Liver (tissue), 9 donors: ENCODE results near the gene DMPK. TPM values are rescaled to one million over a fixed set of nuclear protein-coding genes. Genes with fewer than 3 reads are reported as not detected.
"Not testable (repeated sequence)": the region's sequence is repeated elsewhere in the genome, so short reads cannot be mapped to it uniquely, and the experiment has no call there.

Experiments used
- DNase-seq: peaks from one replicate; pipeline ENCODE4 v3.0.0-alpha.2; 2017; ENCODE audit warnings: low spot score
- H3K27ac ChIP-seq, 2 donors: one replicate each; pipeline ENCODE4 v1.7.0; 2013; ENCODE audit warnings: inconsistent platforms in 2 of 2, low read length in 2 of 2, control low read depth in 1 of 2, low read depth in 1 of 2, mild to moderate bottlenecking in 1 of 2
- H3K27me3 ChIP-seq, 4 donors: one replicate each; pipeline versions ENCODE4 v1.6.1 to v1.7.0; 2013; ENCODE audit warnings: low read length in 3 of 4, inconsistent platforms in 1 of 4, mild to moderate bottlenecking in 1 of 4, moderate library complexity in 1 of 4; ENCODE audit not compliant: control insufficient read depth in 4 of 4, insufficient read depth in 4 of 4
- H3K36me3 ChIP-seq, 4 donors: one replicate each; pipeline versions ENCODE4 v1.6.1 to v1.7.0; 2013; ENCODE audit warnings: low read length in 3 of 4, mild to moderate bottlenecking in 3 of 4, low read depth in 1 of 4, moderate library complexity in 1 of 4; ENCODE audit not compliant: control insufficient read depth in 4 of 4, insufficient read depth in 3 of 4
- H3K4me1 ChIP-seq, 4 donors: one replicate each; pipeline versions ENCODE4 v1.6.1 to v1.7.0; 2013; ENCODE audit warnings: low read length in 3 of 4, mild to moderate bottlenecking in 3 of 4, moderate library complexity in 1 of 4; ENCODE audit not compliant: control insufficient read depth in 4 of 4, insufficient read depth in 4 of 4
- H3K4me3 ChIP-seq, 3 donors: one replicate each; pipeline versions ENCODE4 v1.6.1 to v1.7.0; 2013; ENCODE audit warnings: low read length in 3 of 3, control low read depth in 1 of 3, low read depth in 1 of 3, mild to moderate bottlenecking in 1 of 3
- H3K9ac ChIP-seq, 2 donors: one replicate each; pipeline ENCODE4 v1.7.0; 2013; ENCODE audit warnings: low read length in 2 of 2, mild to moderate bottlenecking in 2 of 2, moderate library complexity in 2 of 2, control low read depth in 1 of 2, low read depth in 1 of 2
- H3K9me3 ChIP-seq, 4 donors: one replicate each; pipeline versions ENCODE4 v1.6.1 to v1.7.0; 2013; ENCODE audit warnings: low read length in 3 of 4; ENCODE audit not compliant: control insufficient read depth in 4 of 4
- ATF3 ChIP-seq: IDR thresholded peaks from 2 replicates; pipeline ENCODE4 v1.6.1; 2016; ENCODE audit warnings: antibody characterized with exemption
- FOXA2 ChIP-seq: IDR thresholded peaks from 2 replicates; pipeline ENCODE4 v1.6.1; 2016; ENCODE audit warnings: antibody characterized with exemption
- HNF4G ChIP-seq: IDR thresholded peaks from 2 replicates; pipeline ENCODE4 v1.6.1; 2016; ENCODE audit warnings: antibody characterized with exemption
- RAD21 ChIP-seq, 2 donors: IDR thresholded peaks; 2 replicates each; pipeline ENCODE4 v1.6.1; 2016; ENCODE audit warnings: antibody characterized with exemption in 2 of 2, mild to moderate bottlenecking in 2 of 2
- REST ChIP-seq: IDR thresholded peaks from 2 replicates; pipeline ENCODE4 v1.6.1; 2016; ENCODE audit warnings: antibody characterized with exemption, mild to moderate bottlenecking
- TAF1 ChIP-seq: conservative IDR thresholded peaks from 2 replicates; pipeline ENCODE4 v1.6.1; 2016; ENCODE audit warnings: antibody characterized with exemption, mild to moderate bottlenecking
- WGBS: extraction: QIAGEN DNeasy Blood & Tissue Kit; methylation state at CpG from one replicate; pipeline ENCODE4 v1.1.7; 2013; 5-methylcytosine and 5-hydroxymethylcytosine counted together
- polyA plus RNA-seq, 2 donors: library from polyadenylated mRNA; stranded (reverse) in 1 of 2; unstranded in 1 of 2; fragments of 200-250 nt in 1 of 2; fragments of >200 nt in 1 of 2; fragmentation: Nextera tagmentation in 1 of 2; extraction: Ambion mirVana in 1 of 2; gene quantifications; one replicate each; pipeline versions ENCODE4 v1.2.1 to v1.2.3, GENCODE V29; 2013 to 2015
- total RNA-seq, 2 donors: library from RNA; depleted of rRNA; stranded (reverse); fragments of >200 nt; gene quantifications; one replicate each; pipeline ENCODE4 v1.2.3, GENCODE V29; 2014
- donor health status: healthy.
- donor health status: healthy.
- donor health status: healthy.
- donor health status: healthy.
- donor health status: healthy.

DMPK gene
- total and polyA plus RNA-seq, 4 donors = 1.8 to 12.5 (median 6.1) TPM

- no peak for TF ChIP-seq ATF3
These were observed 22.1 kb upstream of the DMPK start (continued) for GRCh38 chr19:45804140-45804958.

GRCh38 chr19:45801603-45802175 lies 19.4 kb upstream of the DMPK start:
- DNase-seq = no peak
- no peaks in the 10 kb centered on the region for H3K36me3 ChIP-seq
- H3K4me3 ChIP-seq = no peak overlapping the region
- no peak overlapping the region for H3K9ac ChIP-seq
- no peaks in the 10 kb centered on the region for H3K9me3 ChIP-seq
- no peak for TF ChIP-seq RAD21 (IDR thresholded peaks at IDR 0.05)
- TF ChIP-seq REST = no peak
- TF ChIP-seq FOXA2 = no peak
- H3K4me1 ChIP-seq = peaks cover 0 to 6% (median 6%) of the 10 kb centered on the region in 4 donors
- H3K27ac ChIP-seq = no peak overlapping the region
- no peaks in the 10 kb centered on the region for H3K27me3 ChIP-seq
- WGBS = 88% methylated on average over 7 of the region's 7 CpGs

- Histone ChIP-seq H3K9ac (no peak overlapping the region), H3K4me3 (no peak overlapping the region), H3K27ac (no peak overlapping the region), H3K27me3 (no peaks in the 10 kb centered on the region), H3K4me1 (peaks cover 0 to 6% (median 6%) of the 10 kb centered on the region in 4 donors), H3K9me3 (no peaks in the 10 kb centered on the region), H3K36me3 (no peaks in the 10 kb centered on the region)
- WGBS = 85% methylated on average over 8 of the region's 8 CpGs
- DNase-seq = no peak
- TF ChIP-seq HNF4G (no peak), TAF1 (no peak), RAD21 (IDR thresholded peaks at IDR 0.05) (no peak)
These were observed 17.8 kb upstream of the DMPK start for GRCh38 chr19:45800070-45800553.

DNA sequence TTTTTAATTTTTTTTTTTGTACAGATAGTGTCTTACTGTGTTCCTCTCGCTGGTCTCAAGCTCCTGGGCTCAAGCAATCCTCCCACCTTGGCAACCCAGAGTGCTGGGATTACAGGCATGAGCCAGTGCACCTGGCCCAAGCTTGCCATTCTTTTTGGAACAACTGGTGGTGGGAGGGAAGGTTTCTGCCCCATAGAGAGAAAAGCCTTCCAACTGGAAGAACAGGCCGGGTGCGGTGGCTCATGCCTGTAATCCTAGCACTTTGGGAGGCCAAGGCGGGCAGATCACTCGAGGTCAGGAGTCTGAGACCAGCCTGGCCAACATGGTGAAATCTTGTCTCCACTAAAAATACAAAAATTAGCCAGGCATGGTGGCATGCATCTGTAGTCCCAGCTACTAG lies 17.3 kb upstream of the DMPK start:
- H3K9ac ChIP-seq, H3K9me3 ChIP-seq, H3K27ac ChIP-seq, H3K4me1 ChIP-seq, H3K27me3 ChIP-seq, H3K4me3 ChIP-seq, DNase-seq, H3K36me3 ChIP-seq: not testable (repeated sequence)
- WGBS = 88% methylated on average over 5 of the region's 5 CpGs
